Activated CD4-positive, alpha-beta memory T cell treated with anti-CD3 and anti-CD28 coated beads for 36 hours (primary cell): Measurements from ENCODE around the gene PCED1A. TPM values are rescaled to one million over a fixed set of nuclear protein-coding genes. Genes with fewer than 3 reads are reported as not detected.
A peak's percentile ranks its signal among the peaks of the same experiment; 100 is the strongest.
"Not testable (repeated sequence)": the region's sequence is repeated elsewhere in the genome, so short reads cannot be mapped to it uniquely, and the experiment has no call there.

Experiments used
- CTCF ChIA-PET: fragments of 350-600 bp; sonication (Branson Sonifier 250); formaldehyde crosslinking; loops from one replicate; lab custom pipeline; 2021; ENCODE audit warnings: antibody characterized with exemption, inconsistent platforms; lab: Charles Lee
- POLR2A ChIA-PET: fragments of 350-600 bp; sonication (Branson Sonifier 250); formaldehyde crosslinking; loops from one replicate; lab custom pipeline; 2021; ENCODE audit warnings: antibody characterized with exemption; lab: Charles Lee
- DNase-seq: peaks from one replicate; pipeline ENCODE4 v3.0.0-alpha.2; 2020
- H3K27ac Mint-ChIP-seq: one replicate; pipeline ENCODE4 v1.8.0; 2021; ENCODE audit warnings: mixed read lengths
- H3K27me3 Mint-ChIP-seq: one replicate; pipeline ENCODE4 v1.8.0; 2021; ENCODE audit warnings: mixed read lengths
- H3K36me3 Mint-ChIP-seq: one replicate; pipeline ENCODE4 v1.8.0; 2021; ENCODE audit warnings: mixed read lengths
- H3K4me1 Mint-ChIP-seq: one replicate; pipeline ENCODE4 v1.8.0; 2021; ENCODE audit warnings: low read depth, mixed read lengths
- H3K4me3 Mint-ChIP-seq: one replicate; pipeline ENCODE4 v1.8.0; 2021; ENCODE audit warnings: mild to moderate bottlenecking, mixed read lengths
- H3K9me3 Mint-ChIP-seq: one replicate; pipeline ENCODE4 v1.8.0; 2021; ENCODE audit warnings: mixed read lengths
- intact Hi-C: fragments of 100-400 bp; cut with micrococcal nuclease; formaldehyde crosslinking; loops from one replicate; pipeline ENCODE4 v1.15.1; 2023
- total RNA-seq, 2 experiments: library from RNA; stranded (reverse); gene quantifications; one replicate each; pipeline ENCODE4 v1.2.3, GENCODE V29; 2021

PCED1A gene
- total RNA-seq, 2 experiments from 2014 or later = 37.0 to 40.0 TPM

GRCh38 chr20:2812189-2812588 is 28.3 kb downstream of the PCED1A start:
- H3K27me3 Mint-ChIP-seq = peaks cover 44% of the 10 kb centered on the region
- ChIA-PET POLR2A (interaction anchor here (0.9 kb wide), 1 partner anchor 20 kb away, joined by 4 read pairs; no protein-coding TSS in a partner anchor), CTCF (interaction anchor here (1.2 kb wide), 1 partner anchor 291 kb away, joined by 3 read pairs; no protein-coding TSS in a partner anchor)
- H3K27ac Mint-ChIP-seq = no peak overlapping the region
- H3K9me3 Mint-ChIP-seq = peaks cover 13% of the 10 kb centered on the region
- DNase-seq = no peak
- H3K4me3 Mint-ChIP-seq = no peak overlapping the region
- peaks cover 2% of the 10 kb centered on the region for H3K4me1 Mint-ChIP-seq
- peaks cover 5% of the 10 kb centered on the region for H3K36me3 Mint-ChIP-seq
- intact Hi-C loops = no loop called here

- H3K36me3 Mint-ChIP-seq = peaks cover 5% of the 10 kb centered on the region
- no peak for DNase-seq
- ChIA-PET CTCF (no interaction called here), POLR2A (no interaction called here)
- intact Hi-C loops = no loop called here
- H3K4me1 Mint-ChIP-seq = peaks cover 2% of the 10 kb centered on the region
- no peak overlapping the region for H3K27ac Mint-ChIP-seq
- no peak overlapping the region for H3K4me3 Mint-ChIP-seq
- H3K9me3 Mint-ChIP-seq = peaks cover 13% of the 10 kb centered on the region
- peaks cover 57% of the 10 kb centered on the region for H3K27me3 Mint-ChIP-seq
Observed at GRCh38 chr20:2809690-2810089, 30.8 kb downstream of the PCED1A start.

- H3K36me3 Mint-ChIP-seq, CTCF ChIA-PET, H3K9me3 Mint-ChIP-seq, intact Hi-C loops, DNase-seq, POLR2A ChIA-PET, H3K4me1 Mint-ChIP-seq, H3K27ac Mint-ChIP-seq, H3K4me3 Mint-ChIP-seq: not testable (repeated sequence)
- peaks cover 62% of the 10 kb centered on the region for H3K27me3 Mint-ChIP-seq
Observed at GRCh38 chr20:2807929-2808328, 32.5 kb downstream of the PCED1A start.

- Mint-ChIP-seq H3K4me3 (no peak overlapping the region), H3K27ac (no peak overlapping the region), H3K9me3 (peaks cover under 1% of the 10 kb centered on the region), H3K4me1 (peaks cover 2% of the 10 kb centered on the region), H3K27me3 (peaks cover 60% of the 10 kb centered on the region), H3K36me3 (peaks cover 3% of the 10 kb centered on the region)
- intact Hi-C loops = no loop called here
- POLR2A ChIA-PET = no interaction called here
- CTCF ChIA-PET = no interaction called here
- no peak for DNase-seq
Observed at GRCh38 chr20:2807019-2807418, 33.4 kb downstream of the PCED1A start.

- Mint-ChIP-seq H3K27ac (no peak overlapping the region), H3K4me3 (no peak overlapping the region), H3K27me3 (peaks cover 59% of the 10 kb centered on the region), H3K4me1 (peaks cover 3% of the 10 kb centered on the region), H3K9me3 (no peaks in the 10 kb centered on the region), H3K36me3 (peaks cover 3% of the 10 kb centered on the region)
- POLR2A ChIA-PET = no interaction called here
- intact Hi-C loops = no loop called here
- CTCF ChIA-PET = interaction anchor here (0.7 kb wide), 1 partner anchor 51 kb away, joined by 3 read pairs; no protein-coding TSS in a partner anchor
- no peak for DNase-seq
Observed at GRCh38 chr20:2806351-2806701, 34.1 kb downstream of the PCED1A start.

- POLR2A ChIA-PET = no interaction called here
- H3K4me1 Mint-ChIP-seq = peaks cover 8% of the 10 kb centered on the region
- no peaks in the 10 kb centered on the region for H3K36me3 Mint-ChIP-seq
- CTCF ChIA-PET = interaction anchor here (0.7 kb wide), 1 partner anchor 50 kb away, joined by 3 read pairs; no protein-coding TSS in a partner anchor
- H3K27me3 Mint-ChIP-seq = peaks cover 60% of the 10 kb centered on the region
- no peaks in the 10 kb centered on the region for H3K9me3 Mint-ChIP-seq
- DNase-seq = no peak
- intact Hi-C loops = no loop called here
- no peak overlapping the region for H3K27ac Mint-ChIP-seq
- H3K4me3 Mint-ChIP-seq = no peak overlapping the region
Observed at GRCh38 chr20:2805689-2806350, 34.6 kb downstream of the PCED1A start.

GRCh38 chr20:2804852-2805688 is 35.4 kb downstream of the PCED1A start:
- no peaks in the 10 kb centered on the region for H3K9me3 Mint-ChIP-seq
- intact Hi-C loops = no loop called here
- H3K4me3 Mint-ChIP-seq = no peak overlapping the region
- ChIA-PET CTCF (no interaction called here), POLR2A (no interaction called here)
- no peak overlapping the region for H3K27ac Mint-ChIP-seq
- H3K36me3 Mint-ChIP-seq = no peaks in the 10 kb centered on the region
- peaks cover 12% of the 10 kb centered on the region for H3K4me1 Mint-ChIP-seq
- H3K27me3 Mint-ChIP-seq = peaks cover 59% of the 10 kb centered on the region
- no peak for DNase-seq

- Mint-ChIP-seq H3K27me3 (peaks cover 65% of the 10 kb centered on the region), H3K4me1 (peaks cover 19% of the 10 kb centered on the region)
- CTCF ChIA-PET = interaction anchor here (1.3 kb wide), 1 partner anchor 51 kb away, joined by 5 read pairs; no protein-coding TSS in a partner anchor
Observed at GRCh38 chr20:2804041-2804828, 36.2 kb downstream of the PCED1A start.

GRCh38 chr20:2801286-2801728 is 39.1 kb downstream of the PCED1A start:
- POLR2A ChIA-PET = no interaction called here
- Mint-ChIP-seq H3K4me3 (peak overlapping the region; percentile 69), H3K27ac (no peak overlapping the region), H3K27me3 (peaks cover 64% of the 10 kb centered on the region), H3K4me1 (peaks cover 16% of the 10 kb centered on the region), H3K9me3 (no peaks in the 10 kb centered on the region), H3K36me3 (no peaks in the 10 kb centered on the region)
- DNase-seq = no peak
- intact Hi-C loops = no loop called here
- CTCF ChIA-PET = interaction anchor here (1.4 kb wide), 2 partner anchors 49 to 51 kb away, joined by 4 read pairs; no protein-coding TSS in a partner anchor

More at GRCh38 chr20:2804041-2804828, 36.2 kb downstream of the PCED1A start:
- POLR2A ChIA-PET = no interaction called here
- H3K9me3 Mint-ChIP-seq = no peaks in the 10 kb centered on the region
- no peaks in the 10 kb centered on the region for H3K36me3 Mint-ChIP-seq
- DNase-seq = no peak
- no peak overlapping the region for H3K27ac Mint-ChIP-seq
- no peak overlapping the region for H3K4me3 Mint-ChIP-seq
- intact Hi-C loops = no loop called here

- Mint-ChIP-seq H3K4me1 (peaks cover 16% of the 10 kb centered on the region), H3K27me3 (peaks cover 59% of the 10 kb centered on the region), H3K4me3 (peak within 1 kb of the TSS; percentile 90), H3K36me3 (no peaks in the 10 kb centered on the region), H3K9me3 (no peaks in the 10 kb centered on the region), H3K27ac (peak within 1 kb of the TSS; percentile 49)
- intact Hi-C loops = no loop called here
- ChIA-PET CTCF (interaction anchor here (1.4 kb wide), 2 partner anchors 48 to 51 kb away, joined by 4 read pairs; no protein-coding TSS in a partner anchor), POLR2A (no interaction called here)
- DNase-seq = peak; percentile 36
Observed at GRCh38 chr20:2800521-2801285, 39.8 kb downstream of the PCED1A start, which contains the start of gene CPXM1. CPXM1 (minus strand) TSS chr20:2800627; CDS start chr20:2800572, 55 bp downstream.
